Measurements from ENCODE around the gene TIGD3. TPM values are rescaled to one million over a fixed set of nuclear protein-coding genes. Genes with fewer than 3 reads are reported as not detected.
A peak's percentile ranks its signal among the peaks of the same experiment; 100 is the strongest.

Gene TIGD3
- 1.4 and 1.6 TPM in 2 replicates for total RNA-seq

GRCh38 chr11:65354265-65355012 lies at the start of gene TIGD3:
TSS of gene TIGD3 (plus strand) at chr11:65354751. CDS start at chr11:65355809, 1,058 bp downstream.
- Mint-ChIP-seq H3K36me3 (ENCODE audit: low read depth) (peaks cover 28% of the 10 kb centered on the region), H3K4me3 (peak within 1 kb of the TSS; percentile 91), H3K4me1 (peaks cover 23% of the 10 kb centered on the region), H3K9me3 (no peaks in the 10 kb centered on the region), H3K27ac (peak within 1 kb of the TSS; percentile 83), H3K27me3 (no peaks in the 10 kb centered on the region)
- ATAC-seq (ENCODE audit: low read depth): peak; percentile 97
- CTCF ChIA-PET: interaction anchor here (0.6 to 2.9 kb wide), 2 partner anchors 25 to 133 kb away, joined by 3 to 9 read pairs; no protein-coding TSS in a partner anchor
- intact Hi-C loops (cut with micrococcal nuclease): loop anchor here (1.0 to 2.0 kb wide), 4 partner anchors 21 to 261 kb away; partner anchors contain the start of genes DPF2, PCNX3 and SLC25A45
- peak; percentile 96 for DNase-seq
- TF ChIP-seq CTCF (IDR thresholded peaks at IDR 0.05): no peak
- POLR2A ChIA-PET: interaction anchor here (0.8 to 1.8 kb wide), 4 partner anchors 16 to 154 kb away, joined by 3 to 16 read pairs (median 6); partner anchors contain the start of gene DPF2

DNA sequence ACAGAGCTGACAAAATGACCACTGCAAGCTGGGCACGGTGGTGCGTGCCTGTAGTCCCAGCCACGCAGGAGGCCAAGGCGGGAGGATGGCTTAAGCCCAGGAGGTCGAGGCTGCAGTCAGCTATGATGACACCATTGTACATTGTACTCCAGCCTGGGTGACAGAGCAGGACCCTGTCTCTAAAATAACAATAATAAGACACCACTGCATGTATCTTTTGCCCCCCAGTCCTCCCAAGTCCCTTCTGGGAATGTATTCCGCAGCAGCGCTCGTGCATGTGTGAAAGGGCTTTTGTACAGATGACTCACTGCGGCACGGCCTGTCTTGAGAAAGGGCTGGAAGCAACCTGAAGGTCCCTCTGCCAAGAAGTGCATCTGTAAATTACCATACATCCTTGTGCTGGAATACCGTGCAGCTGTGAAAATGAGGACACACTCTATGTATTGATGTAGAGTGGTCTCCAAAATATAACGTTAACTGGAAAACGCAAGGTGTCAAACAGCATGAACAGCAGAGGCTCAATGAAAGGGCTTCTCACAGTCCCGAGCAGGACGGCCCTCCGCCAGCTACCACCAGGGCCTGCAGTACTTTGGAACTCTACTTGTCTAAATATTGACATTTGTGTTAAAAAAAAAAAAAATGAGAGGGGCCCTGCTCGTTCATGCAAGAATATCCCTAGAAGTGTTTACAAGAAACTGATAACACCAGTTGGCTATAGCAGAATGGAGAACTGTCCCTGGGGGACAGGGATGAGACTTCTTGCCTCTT lies 48.9 kb upstream of the TIGD3 start:
- intact Hi-C loops (cut with micrococcal nuclease): no loop called here
- CTCF ChIA-PET: interaction anchor here (1.3 kb wide), 1 partner anchor 11 kb away, joined by 3 read pairs; no protein-coding TSS in a partner anchor
- ATAC-seq (ENCODE audit: low read depth) (no peak), DNase-seq (no peak)
- no peaks in the 10 kb centered on the region for H3K4me1 Mint-ChIP-seq
- TF ChIP-seq CTCF (IDR thresholded peaks at IDR 0.05): no peak
- no peak overlapping the region for H3K27ac Mint-ChIP-seq
- POLR2A ChIA-PET: no interaction called here
- no peak overlapping the region for H3K4me3 Mint-ChIP-seq
- H3K27me3 Mint-ChIP-seq: no peaks in the 10 kb centered on the region
- H3K9me3 Mint-ChIP-seq: no peaks in the 10 kb centered on the region
- H3K36me3 Mint-ChIP-seq (ENCODE audit: low read depth): peaks cover 2% of the 10 kb centered on the region

DNA sequence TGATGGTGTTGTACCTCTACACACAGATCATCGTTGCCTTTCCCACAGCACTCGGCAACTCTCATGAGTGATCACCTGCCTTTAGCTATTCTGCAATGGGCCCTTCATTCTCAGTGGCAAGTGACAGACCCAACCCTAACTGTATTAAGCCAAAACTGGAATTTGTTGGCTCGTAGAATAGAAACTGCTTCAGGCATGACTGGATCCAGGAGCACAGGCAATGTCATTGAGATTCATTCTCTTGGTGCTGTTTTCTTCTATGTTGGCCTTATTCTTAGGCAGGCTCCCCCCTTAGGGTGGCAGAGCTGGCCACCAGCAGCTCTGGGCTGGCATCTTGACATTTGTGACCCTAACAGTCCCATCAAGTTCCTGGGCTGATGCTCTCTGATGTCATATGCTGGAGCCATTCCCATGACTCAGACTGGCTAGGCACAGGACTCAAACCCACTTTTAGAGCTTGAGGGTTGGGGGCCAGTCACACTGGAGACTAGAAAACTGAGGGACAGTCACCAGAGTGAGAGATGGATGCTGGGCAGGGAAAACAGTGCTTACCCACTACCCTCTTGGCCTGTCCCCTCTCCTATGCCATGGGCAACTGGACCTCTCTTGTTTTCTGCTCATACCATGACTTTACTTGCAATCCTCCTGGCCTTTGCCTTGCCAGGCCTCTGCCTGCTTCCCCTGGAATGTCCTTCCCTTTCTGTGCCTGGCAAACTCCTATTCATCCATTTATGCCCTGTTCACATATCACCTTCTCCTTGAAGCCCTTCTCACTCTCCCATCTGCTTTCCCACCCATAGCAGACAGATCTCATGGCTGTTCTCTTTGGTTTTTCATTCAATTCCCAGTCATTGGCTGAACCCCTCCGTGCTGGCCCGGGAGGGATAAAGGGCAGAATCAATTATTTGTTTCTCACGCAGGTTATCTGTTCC lies 47.0 kb upstream of the TIGD3 start:
- Mint-ChIP-seq H3K4me1 (no peaks in the 10 kb centered on the region), H3K27me3 (no peaks in the 10 kb centered on the region), H3K27ac (no peak overlapping the region), H3K4me3 (no peak overlapping the region), H3K9me3 (no peaks in the 10 kb centered on the region), H3K36me3 (ENCODE audit: low read depth) (peaks cover 2% of the 10 kb centered on the region)
- ATAC-seq (ENCODE audit: low read depth): no peak
- ChIA-PET CTCF (no interaction called here), POLR2A (no interaction called here)
- intact Hi-C loops (cut with micrococcal nuclease): no loop called here
- no peak for TF ChIP-seq CTCF (IDR thresholded peaks at IDR 0.05)
- no peak for DNase-seq

- no peak for TF ChIP-seq CTCF (IDR thresholded peaks at IDR 0.05)
- H3K9me3 Mint-ChIP-seq: no peaks in the 10 kb centered on the region
- intact Hi-C loops (cut with micrococcal nuclease): no loop called here
- H3K4me3 Mint-ChIP-seq: no peak overlapping the region
- CTCF ChIA-PET: no interaction called here
- no peak overlapping the region for H3K27ac Mint-ChIP-seq
- peaks cover 2% of the 10 kb centered on the region for H3K36me3 Mint-ChIP-seq (ENCODE audit: low read depth)
- H3K4me1 Mint-ChIP-seq: no peaks in the 10 kb centered on the region
- peaks cover 2% of the 10 kb centered on the region for H3K27me3 Mint-ChIP-seq
- no peak for ATAC-seq (ENCODE audit: low read depth)
- no peak for DNase-seq
- POLR2A ChIA-PET: no interaction called here
These were observed 46.2 kb upstream of the TIGD3 start for GRCh38 chr11:65308281-65308891.

Data from activated B cell treated with CpG ODN at 0.5 μM for 24 hours (primary cell).